PC-9 (cell line): Measurements from ENCODE around the gene S100A6. TPM values are rescaled to one million over a fixed set of nuclear protein-coding genes. Genes with fewer than 3 reads are reported as not detected.
"Not testable (repeated sequence)": the region's sequence is repeated elsewhere in the genome, so short reads cannot be mapped to it uniquely, and the experiment has no call there.

Source experiments
- BruUV-seq: library from RNA; stranded (reverse); fragments of 400-500 nt; replicated peaks from 2 replicates; lab custom pipeline; 2021; lab: Mats Ljungman, UMichigan
- CTCF ChIA-PET: fragments of 300-600 bp; sonication (Branson Sonifier 250); formaldehyde crosslinking; loops from one replicate; lab custom pipeline; 2022; ENCODE audit warnings: antibody characterized with exemption; lab: Charles Lee
- POLR2A ChIA-PET: fragments of 300-600 bp; sonication (Branson Sonifier 250); formaldehyde crosslinking; loops from one replicate; lab custom pipeline; 2022; ENCODE audit warnings: antibody characterized with exemption; ENCODE audit not compliant: unreplicated experiment; lab: Charles Lee
- DNase-seq, 2 experiments: peaks; one replicate each; pipeline versions ENCODE4 v3.0.0 to v3.0.0-alpha.2; 2015 to 2022; ENCODE audit warnings: mixed read lengths in 1 of 2
- H2AFZ ChIP-seq: fragments of 200-600 bp; sonication (generic); 2 replicates; pipeline ENCODE4 v1.8.1; 2017; ENCODE audit warnings: antibody characterized with exemption
- H3F3A ChIP-seq: fragments of 200-600 bp; sonication (generic); 2 replicates; pipeline ENCODE4 v1.8.1; 2017; ENCODE audit warnings: antibody characterized with exemption, mild to moderate bottlenecking, low read depth; ENCODE audit not compliant: insufficient read depth
- H3K27ac ChIP-seq: fragments of 200-600 bp; sonication (generic); 2 replicates; pipeline ENCODE4 v1.6.1; 2016; ENCODE audit warnings: mixed run types
- H3K27me3 ChIP-seq: fragments of 200-600 bp; sonication (generic); 2 replicates; pipeline ENCODE4 v1.6.1; 2016; ENCODE audit warnings: low read depth, mixed run types; ENCODE audit not compliant: insufficient read depth
- H3K36me3 ChIP-seq: fragments of 200-600 bp; sonication (generic); 2 replicates; pipeline ENCODE4 v1.6.1; 2016; ENCODE audit warnings: low read depth, mixed run types
- H3K4me1 ChIP-seq: fragments of 200-600 bp; sonication (generic); replicated peaks from 2 replicates; pipeline ENCODE4 v1.6.1; 2016; ENCODE audit warnings: mixed run types; ENCODE audit not compliant: insufficient read depth
- H3K4me2 ChIP-seq: fragments of 200-600 bp; sonication (generic); 2 replicates; pipeline ENCODE4 v1.6.1; 2017; ENCODE audit warnings: mixed run types
- H3K4me3 ChIP-seq: fragments of 200-600 bp; sonication (generic); 2 replicates; pipeline ENCODE4 v1.6.1; 2016; ENCODE audit warnings: mixed run types
- H3K79me2 ChIP-seq: fragments of 200-600 bp; sonication (generic); 2 replicates; pipeline ENCODE4 v1.6.1; 2017; ENCODE audit warnings: low read depth, mixed run types
- H3K9me2 ChIP-seq: fragments of 200-600 bp; sonication (generic); 2 replicates; pipeline ENCODE4 v1.8.1; 2017; ENCODE audit warnings: mild to moderate bottlenecking; ENCODE audit not compliant: insufficient read depth
- H3K9me3 ChIP-seq: fragments of 200-600 bp; sonication (generic); 2 replicates; pipeline ENCODE4 v1.8.1; 2016; ENCODE audit warnings: low read depth; ENCODE audit not compliant: insufficient read depth
- H4K20me1 ChIP-seq: fragments of 200-600 bp; sonication (generic); 2 replicates; pipeline ENCODE4 v1.8.1; 2017; ENCODE audit not compliant: insufficient read depth
- CTCF ChIP-seq: fragments of 200-600 bp; sonication (generic); conservative IDR thresholded peaks from 2 replicates; pipeline ENCODE4 v1.6.1; 2017; ENCODE audit warnings: mixed run types, antibody characterized with exemption, mild to moderate bottlenecking, moderate library complexity
- EZH2 ChIP-seq: fragments of 200-600 bp; sonication (generic); IDR thresholded peaks from 2 replicates; pipeline ENCODE4 v1.8.0; 2017; ENCODE audit warnings: antibody characterized with exemption, low read depth
- intact Hi-C: fragments of 100-400 bp; cut with micrococcal nuclease; formaldehyde crosslinking; loops from one replicate; pipeline ENCODE4 v1.10.0; 2022; ENCODE audit not compliant: unreplicated experiment
- total RNA-seq: library from RNA; stranded (reverse); gene quantifications from 2 replicates; pipeline ENCODE4 v1.2.3, GENCODE V29; 2021

Gene S100A6
- total RNA-seq, 1 experiment from 2014 or later = 994 TPM

- H3K36me3 ChIP-seq, intact Hi-C loops, H3K4me3 ChIP-seq, H3K4me1 ChIP-seq, H3F3A ChIP-seq, DNase-seq, H3K9me2 ChIP-seq, H3K27me3 ChIP-seq, BruUV-seq, H4K20me1 ChIP-seq, H2AFZ ChIP-seq, POLR2A ChIA-PET, CTCF ChIA-PET, H3K79me2 ChIP-seq, H3K27ac ChIP-seq, H3K9me3 ChIP-seq, H3K4me2 ChIP-seq: not testable (repeated sequence)
Observed at GRCh38 chr1:153582836-153583235, 47.0 kb upstream of the S100A6 start.

GRCh38 chr1:153578936-153579335 lies 43.1 kb upstream of the S100A6 start:
- Histone ChIP-seq H3K27ac (no peak overlapping the region), H3K79me2 (no peaks in the 10 kb centered on the region), H2AFZ (no peak overlapping the region), H3F3A (peaks cover 5% of the 10 kb centered on the region; the same call in 1 of the 2 replicates), H3K4me3 (no peak overlapping the region), H4K20me1 (no peaks in the 10 kb centered on the region), H3K4me1 (peaks cover 1% of the 10 kb centered on the region; the same call in 1 of the 2 replicates), H3K27me3 (no peaks in the 10 kb centered on the region), H3K4me2 (no peak overlapping the region), H3K9me3 (no peaks in the 10 kb centered on the region), H3K9me2 (no peaks in the 10 kb centered on the region), H3K36me3 (no peaks in the 10 kb centered on the region)
- intact Hi-C loops = no loop called here
- no TSS peak for BruUV-seq
- ChIA-PET CTCF (no interaction called here), POLR2A (interaction anchor here (0.6 to 1.1 kb wide), 2 partner anchors 29 to 63 kb away, joined by 3 to 7 read pairs; no protein-coding TSS in a partner anchor)
- no peak for DNase-seq
- TF ChIP-seq CTCF (no peak), EZH2 (no peak)

GRCh38 chr1:153578490-153578889 lies 42.7 kb upstream of the S100A6 start:
- Histone ChIP-seq H4K20me1 (no peaks in the 10 kb centered on the region), H3K27me3 (no peaks in the 10 kb centered on the region), H3K4me3 (no peak overlapping the region), H3K4me2 (no peak overlapping the region), H3K36me3 (no peaks in the 10 kb centered on the region), H2AFZ (no peak overlapping the region), H3F3A (peaks cover 9% of the 10 kb centered on the region; the same call in 1 of the 2 replicates), H3K9me2 (no peaks in the 10 kb centered on the region), H3K79me2 (no peaks in the 10 kb centered on the region), H3K4me1 (peaks cover 6% of the 10 kb centered on the region), H3K27ac (no peak overlapping the region), H3K9me3 (no peaks in the 10 kb centered on the region)
- TF ChIP-seq EZH2 (no peak), CTCF (no peak)
- CTCF ChIA-PET = interaction anchor here (0.6 kb wide), 1 partner anchor 97 kb away, joined by 5 read pairs; no protein-coding TSS in a partner anchor
- POLR2A ChIA-PET = interaction anchor here (0.6 to 1.1 kb wide), 2 partner anchors 29 to 63 kb away, joined by 3 to 7 read pairs; no protein-coding TSS in a partner anchor
- intact Hi-C loops = no loop called here
- BruUV-seq = no TSS peak
- no peak for DNase-seq
